ENCODE results near the gene ZNF438.

Gene ZNF438

GRCh38 chr10:30997536-30998235, 34.0 kb downstream of the ZNF438 start:
- in situ Hi-C loops (cut with MboI; ENCODE audit: low pct_unique_long_range_greater_than_20kb, low sequenced_read_pairs, unreplicated experiment), result no loop called here
- DNase-seq (ENCODE audit: low spot score), result no peak
- TF ChIP-seq, protein P1, sequence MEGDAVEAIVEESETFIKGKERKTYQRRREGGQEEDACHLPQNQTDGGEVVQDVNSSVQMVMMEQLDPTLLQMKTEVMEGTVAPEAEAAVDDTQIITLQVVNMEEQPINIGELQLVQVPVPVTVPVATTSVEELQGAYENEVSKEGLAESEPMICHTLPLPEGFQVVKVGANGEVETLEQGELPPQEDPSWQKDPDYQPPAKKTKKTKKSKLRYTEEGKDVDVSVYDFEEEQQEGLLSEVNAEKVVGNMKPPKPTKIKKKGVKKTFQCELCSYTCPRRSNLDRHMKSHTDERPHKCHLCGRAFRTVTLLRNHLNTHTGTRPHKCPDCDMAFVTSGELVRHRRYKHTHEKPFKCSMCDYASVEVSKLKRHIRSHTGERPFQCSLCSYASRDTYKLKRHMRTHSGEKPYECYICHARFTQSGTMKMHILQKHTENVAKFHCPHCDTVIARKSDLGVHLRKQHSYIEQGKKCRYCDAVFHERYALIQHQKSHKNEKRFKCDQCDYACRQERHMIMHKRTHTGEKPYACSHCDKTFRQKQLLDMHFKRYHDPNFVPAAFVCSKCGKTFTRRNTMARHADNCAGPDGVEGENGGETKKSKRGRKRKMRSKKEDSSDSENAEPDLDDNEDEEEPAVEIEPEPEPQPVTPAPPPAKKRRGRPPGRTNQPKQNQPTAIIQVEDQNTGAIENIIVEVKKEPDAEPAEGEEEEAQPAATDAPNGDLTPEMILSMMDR (IDR thresholded peaks at IDR 0.05; ENCODE audit: extremely low read depth, insufficient read depth, missing control alignments), result no peak

DNA sequence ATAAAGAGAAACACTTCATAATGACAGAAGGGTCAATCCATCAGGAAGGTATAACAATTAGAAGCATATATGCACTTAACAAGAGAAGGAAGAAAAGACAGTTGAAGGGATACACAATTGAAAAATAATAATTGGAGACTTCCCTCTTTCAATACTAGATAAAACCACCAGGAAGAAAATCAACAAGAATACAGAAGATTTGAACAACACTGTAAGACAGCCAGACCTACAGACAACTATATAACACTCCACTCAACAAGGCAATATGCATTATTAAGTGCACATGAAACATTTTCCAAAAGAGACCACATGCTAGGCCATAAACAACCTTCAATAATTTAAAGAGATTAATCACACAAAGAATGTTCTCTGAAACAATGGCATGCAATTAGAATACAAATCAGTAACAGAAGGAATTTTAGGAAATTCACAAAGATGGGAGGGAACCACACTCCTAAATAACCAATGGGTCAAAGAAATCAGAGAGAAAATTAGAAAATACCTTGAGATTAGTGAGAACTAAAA, 35.1 kb downstream of the ZNF438 start:
- in situ Hi-C loops (cut with MboI; ENCODE audit: low pct_unique_long_range_greater_than_20kb, low sequenced_read_pairs, unreplicated experiment), result no loop called here
- TF ChIP-seq, protein P1 (IDR thresholded peaks at IDR 0.05; ENCODE audit: extremely low read depth, insufficient read depth, missing control alignments), result no peak
- no peak for DNase-seq (ENCODE audit: low spot score)

DNA sequence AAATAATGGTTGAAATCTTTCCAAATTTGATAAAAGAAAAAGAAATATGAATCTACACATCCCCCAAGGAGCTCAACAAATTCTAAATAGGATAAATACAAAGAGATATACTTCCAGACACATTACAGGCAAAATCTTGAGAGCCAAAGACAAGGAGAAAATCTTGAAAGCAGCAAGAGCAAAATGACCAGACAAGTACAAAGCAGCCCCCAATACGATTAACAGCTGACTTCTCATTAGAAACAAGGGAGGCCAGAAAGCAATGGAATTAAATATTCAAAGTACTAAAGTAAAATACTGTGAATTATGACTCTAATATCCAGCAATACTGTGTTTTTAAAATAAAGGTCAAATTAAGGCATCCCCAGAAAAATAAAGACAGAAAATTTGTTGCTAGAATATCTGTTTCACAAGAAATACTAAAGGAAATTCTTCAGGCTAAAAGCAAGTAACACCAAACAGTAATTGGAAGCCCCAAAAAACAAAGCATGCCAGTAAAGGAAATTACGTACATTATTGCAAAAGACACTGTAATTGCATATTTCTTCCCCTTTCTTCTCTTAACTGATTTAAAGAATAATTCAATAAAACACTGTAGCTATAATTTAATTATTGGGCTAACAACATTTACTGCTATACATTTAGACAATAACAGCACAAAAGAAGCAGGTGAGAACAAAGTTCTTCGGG, 36.4 kb downstream of the ZNF438 start:
- no peak for DNase-seq (ENCODE audit: low spot score)
- TF ChIP-seq, protein P1 (IDR thresholded peaks at IDR 0.05; ENCODE audit: extremely low read depth, insufficient read depth, missing control alignments), result no peak
- in situ Hi-C loops (cut with MboI; ENCODE audit: low pct_unique_long_range_greater_than_20kb, low sequenced_read_pairs, unreplicated experiment), result no loop called here

DNA sequence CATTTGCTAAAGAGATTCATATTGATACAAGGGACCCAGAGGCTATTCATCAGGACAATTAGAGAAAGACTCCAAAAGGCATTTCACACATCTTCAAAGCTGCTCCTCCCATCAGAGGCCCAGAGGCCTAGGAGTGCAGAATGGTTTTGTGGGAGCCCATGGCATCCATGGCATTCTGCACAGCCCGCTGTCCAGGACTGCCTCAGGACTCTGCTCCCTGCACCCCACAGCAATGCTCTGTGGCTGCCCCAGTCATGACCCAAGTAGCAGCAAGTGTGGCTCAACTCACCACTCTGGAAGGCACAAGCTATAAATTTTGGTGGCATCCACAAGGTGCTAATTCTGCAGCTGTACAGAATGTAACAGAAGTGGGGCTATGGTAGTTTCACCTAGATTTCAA, 38.5 kb downstream of the ZNF438 start:
- in situ Hi-C loops (cut with MboI; ENCODE audit: low pct_unique_long_range_greater_than_20kb, low sequenced_read_pairs, unreplicated experiment), result no loop called here
- TF ChIP-seq, protein P1 (IDR thresholded peaks at IDR 0.05; ENCODE audit: extremely low read depth, insufficient read depth, missing control alignments), result no peak
- no peak for DNase-seq (ENCODE audit: low spot score)

- TF ChIP-seq, protein P1 (IDR thresholded peaks at IDR 0.05; ENCODE audit: extremely low read depth, insufficient read depth, missing control alignments), result no peak
- in situ Hi-C loops (cut with MboI; ENCODE audit: low pct_unique_long_range_greater_than_20kb, low sequenced_read_pairs, unreplicated experiment), result no loop called here
- DNase-seq (ENCODE audit: low spot score), result no peak
Measured at GRCh38 chr10:30992681-30993080, 39.0 kb downstream of the ZNF438 start.

- in situ Hi-C loops (cut with MboI; ENCODE audit: low pct_unique_long_range_greater_than_20kb, low sequenced_read_pairs, unreplicated experiment), result no loop called here
- TF ChIP-seq, protein P1 (IDR thresholded peaks at IDR 0.05; ENCODE audit: extremely low read depth, insufficient read depth, missing control alignments), result no peak
- no peak for DNase-seq (ENCODE audit: low spot score)
Measured at GRCh38 chr10:30991647-30992011, 40.0 kb downstream of the ZNF438 start.
